HepG2 (cell line): ENCODE data around the gene BPHL. TPM values are rescaled to one million over a fixed set of nuclear protein-coding genes. Genes with fewer than 3 reads are reported as not detected.

Source experiments
- ARNT ChIP-seq: fragments of 450-650 bp; IDR thresholded peaks from 2 replicates; pipeline ENCODE4 v1.6.1; 2017
- ELF3 ChIP-seq: IDR thresholded peaks from 2 replicates; pipeline ENCODE4 v1.6.1; 2016; ENCODE audit warnings: missing genetic modification reagents, missing compliant biosample characterization
- FOXK2 ChIP-seq: fragments of 450-650 bp; IDR thresholded peaks from 2 replicates; pipeline ENCODE4 v1.6.1; 2016
- HOXA5 ChIP-seq: sonication (generic); formaldehyde crosslinking; IDR thresholded peaks from 2 replicates; pipeline ENCODE4 v1.4.0; 2020; ENCODE audit warnings: missing genetic modification reagents
- NRL ChIP-seq: sonication (generic); formaldehyde crosslinking; IDR thresholded peaks from 2 replicates; pipeline ENCODE4 v1.5.0; 2020; ENCODE audit warnings: missing genetic modification reagents, mild to moderate bottlenecking, moderate library complexity, borderline replicate concordance
- ONECUT2 ChIP-seq: sonication (generic); formaldehyde crosslinking; IDR thresholded peaks from 2 replicates; pipeline ENCODE4 v1.4.0; 2020; ENCODE audit warnings: missing genetic modification reagents
- RAD21 ChIP-seq: fragments of 450-650 bp; formaldehyde crosslinking; IDR thresholded peaks from 2 replicates; pipeline ENCODE4 v1.5.0; 2020; ENCODE audit warnings: mild to moderate bottlenecking
- SAP130 ChIP-seq: IDR thresholded peaks from 2 replicates; pipeline ENCODE4 v1.6.1; 2016; ENCODE audit warnings: low read depth
- SMAD1 ChIP-seq: sonication (generic); formaldehyde crosslinking; IDR thresholded peaks from 2 replicates; pipeline ENCODE4 v1.4.0; 2020; ENCODE audit warnings: missing genetic modification reagents, low read depth, mild to moderate bottlenecking, borderline replicate concordance
- ZFP36 ChIP-seq: fragments of 150-350 bp; IDR thresholded peaks from 2 replicates; pipeline ENCODE4 v1.6.1; 2018; ENCODE audit warnings: borderline replicate concordance, low read length, low read depth; ENCODE audit not compliant: partially characterized antibody
- ZKSCAN5 ChIP-seq: sonication (generic); formaldehyde crosslinking; IDR thresholded peaks from 2 replicates; pipeline ENCODE4 v1.5.1; 2020; ENCODE audit warnings: mild to moderate bottlenecking, missing genetic modification reagents
- ZNF205 ChIP-seq: IDR thresholded peaks from 2 replicates; pipeline ENCODE4 v1.6.1; 2018; ENCODE audit warnings: missing biosample characterization, missing genetic modification reagents
- ZNF207 ChIP-seq: fragments of 450-650 bp; IDR thresholded peaks from 2 replicates; pipeline ENCODE4 v1.6.1; 2016; ENCODE audit warnings: antibody characterized with exemption, borderline replicate concordance
- ZNF274 ChIP-seq: sonication (generic); formaldehyde crosslinking; IDR thresholded peaks from 2 replicates; pipeline ENCODE4 v1.5.1; 2020; ENCODE audit warnings: mild to moderate bottlenecking, missing genetic modification reagents
- ZSCAN9 ChIP-seq: IDR thresholded peaks from 2 replicates; pipeline ENCODE4 v1.6.1; 2016; ENCODE audit warnings: borderline replicate concordance
- polyA plus RNA-seq, 8 experiments: library from polyadenylated mRNA; depleted of rRNA in 3 of 8; stranded (reverse) in 7 of 8; unstranded in 1 of 8; fragments of >200 nt; fragmentation: Illumina TruSeq in 4 of 8; extraction: Trizol in 4 of 8; gene quantifications; 2 replicates each; pipeline versions ENCODE4 v1.2.1 to v1.2.3, GENCODE V29; 2011 to 2016; ENCODE audit warnings: low read depth in 4 of 8, missing spikeins in 1 of 8, mixed read lengths in 1 of 8; ENCODE audit not compliant: insufficient read depth in 1 of 8
- total RNA-seq, 5 experiments: library from RNA; depleted of rRNA; stranded (reverse); fragments of >200 nt; fragmentation: Illumina TruSeq; extraction: Trizol; gene quantifications; 2 replicates each; pipeline ENCODE4 v1.2.3, GENCODE V29; 2016; ENCODE audit warnings: low read depth in 1 of 5
- TF ChIP-seq, protein P1 (sequence below): sonication (generic); formaldehyde crosslinking; IDR thresholded peaks from 2 replicates; pipeline ENCODE4 v1.5.1; 2020; ENCODE audit warnings: mild to moderate bottlenecking, missing genetic modification reagents, moderate library complexity
- TF ChIP-seq, protein P2 (sequence below): IDR thresholded peaks from 2 replicates; pipeline ENCODE4 v1.6.1; 2016; ENCODE audit warnings: low read depth, control low read depth
- TF ChIP-seq, protein P3 (sequence below): IDR thresholded peaks from 2 replicates; pipeline ENCODE4 v1.6.1; 2016; ENCODE audit warnings: low read depth, borderline replicate concordance
- TF ChIP-seq, protein P4 (sequence below): sonication (generic); formaldehyde crosslinking; IDR thresholded peaks from 2 replicates; pipeline ENCODE4 v1.8.0; 2022; ENCODE audit warnings: missing genetic modification reagents, low read depth, mild to moderate bottlenecking, borderline replicate concordance
- TF ChIP-seq, protein P5 (sequence below): sonication (generic); formaldehyde crosslinking; IDR thresholded peaks from 2 replicates; pipeline ENCODE4 v1.4.0; 2020; ENCODE audit warnings: missing genetic modification reagents

Gene BPHL
- total and polyA plus RNA-seq, 2 of the 13 experiments (the other 11 are each of a cell fraction or from before 2014, with no cell fraction given) = 37.8 to 39.5 TPM

DNA sequence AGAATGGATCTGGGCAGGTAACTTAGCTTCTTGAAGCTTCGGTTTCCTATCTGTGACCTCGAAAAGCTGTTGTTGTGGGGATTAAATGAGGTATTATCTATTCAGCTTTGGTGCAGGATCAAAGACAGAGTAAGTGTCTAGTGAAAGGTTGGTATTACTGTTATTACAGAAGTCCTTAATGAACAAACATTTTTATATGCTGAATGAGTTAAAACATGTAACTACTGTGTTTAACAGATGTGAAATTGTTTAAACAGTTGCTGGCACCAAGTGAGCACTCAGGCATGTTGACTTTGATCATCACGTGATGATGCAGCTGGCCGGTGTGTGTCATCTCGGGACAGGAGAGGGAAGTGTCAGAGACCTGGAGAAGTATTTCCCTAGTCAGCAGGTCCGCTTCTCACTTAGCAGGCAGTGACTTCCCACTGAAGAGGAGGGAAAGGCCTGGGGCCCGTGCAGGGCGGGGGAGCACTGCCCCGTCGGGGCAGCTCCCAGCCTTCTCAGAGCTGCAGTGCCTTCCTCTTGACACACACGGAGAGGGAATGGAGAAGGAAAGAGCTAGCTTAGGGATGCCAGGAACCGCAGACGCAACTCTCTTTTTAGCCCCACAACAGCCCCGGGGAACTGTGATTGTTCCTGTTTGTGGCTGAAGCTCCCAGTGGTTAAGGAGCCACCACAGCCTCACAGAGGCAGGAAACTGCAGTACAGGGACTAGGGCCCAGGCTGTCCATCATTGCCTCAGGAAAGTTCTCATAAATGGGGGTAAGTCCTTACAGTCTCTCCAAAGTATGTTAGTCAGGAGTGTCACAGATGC, 20.8 kb downstream of the BPHL start (continued):
- TF ChIP-seq HOXA5 (CRISPR knock-in tag) (peak; percentile 83), ZNF207 (peak; percentile 97; the same call in 1 of the 2 replicates), ARNT (no peak), SAP130 (CRISPR knock-in tag) (peak; percentile 100), NRL (CRISPR knock-in tag) (peak; percentile 92; the same call in 1 of the 2 replicates), SMAD1 (peak; percentile 47; the same call in 1 of the 2 replicates), ELF3 (CRISPR knock-in tag) (peak; percentile 98), ZNF274 (CRISPR knock-in tag) (peak; percentile 51; the same call in 1 of the 2 replicates), FOXK2 (peak; percentile 93), ZNF205 (CRISPR knock-in tag) (peak; percentile 85), ZFP36 (no peak), ZKSCAN5 (CRISPR knock-in tag) (0 out of 2 replicates have a peak, but pooled peaks have one; percentile 26), ZSCAN9 (peak; percentile 93; the same call in 1 of the 2 replicates), RAD21 (CRISPR knock-in tag) (peak; percentile 53), ONECUT2 (no peak)
- TF ChIP-seq, protein P1, sequence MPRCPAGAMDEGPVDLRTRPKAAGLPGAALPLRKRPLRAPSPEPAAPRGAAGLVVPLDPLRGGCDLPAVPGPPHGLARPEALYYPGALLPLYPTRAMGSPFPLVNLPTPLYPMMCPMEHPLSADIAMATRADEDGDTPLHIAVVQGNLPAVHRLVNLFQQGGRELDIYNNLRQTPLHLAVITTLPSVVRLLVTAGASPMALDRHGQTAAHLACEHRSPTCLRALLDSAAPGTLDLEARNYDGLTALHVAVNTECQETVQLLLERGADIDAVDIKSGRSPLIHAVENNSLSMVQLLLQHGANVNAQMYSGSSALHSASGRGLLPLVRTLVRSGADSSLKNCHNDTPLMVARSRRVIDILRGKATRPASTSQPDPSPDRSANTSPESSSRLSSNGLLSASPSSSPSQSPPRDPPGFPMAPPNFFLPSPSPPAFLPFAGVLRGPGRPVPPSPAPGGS (CRISPR knock-in tag) = peak; percentile 90; the same call in 1 of the 2 replicates
- TF ChIP-seq, protein P2, sequence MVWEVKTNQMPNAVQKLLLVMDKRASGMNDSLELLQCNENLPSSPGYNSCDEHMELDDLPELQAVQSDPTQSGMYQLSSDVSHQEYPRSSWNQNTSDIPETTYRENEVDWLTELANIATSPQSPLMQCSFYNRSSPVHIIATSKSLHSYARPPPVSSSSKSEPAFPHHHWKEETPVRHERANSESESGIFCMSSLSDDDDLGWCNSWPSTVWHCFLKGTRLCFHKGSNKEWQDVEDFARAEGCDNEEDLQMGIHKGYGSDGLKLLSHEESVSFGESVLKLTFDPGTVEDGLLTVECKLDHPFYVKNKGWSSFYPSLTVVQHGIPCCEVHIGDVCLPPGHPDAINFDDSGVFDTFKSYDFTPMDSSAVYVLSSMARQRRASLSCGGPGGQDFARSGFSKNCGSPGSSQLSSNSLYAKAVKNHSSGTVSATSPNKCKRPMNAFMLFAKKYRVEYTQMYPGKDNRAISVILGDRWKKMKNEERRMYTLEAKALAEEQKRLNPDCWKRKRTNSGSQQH (CRISPR knock-in tag) = peak; percentile 88; the same call in 1 of the 2 replicates
- TF ChIP-seq, protein P3, sequence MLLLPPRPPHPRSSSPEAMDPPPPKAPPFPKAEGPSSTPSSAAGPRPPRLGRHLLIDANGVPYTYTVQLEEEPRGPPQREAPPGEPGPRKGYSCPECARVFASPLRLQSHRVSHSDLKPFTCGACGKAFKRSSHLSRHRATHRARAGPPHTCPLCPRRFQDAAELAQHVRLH (CRISPR knock-in tag) = peak; percentile 75; the same call in 1 of the 2 replicates
- TF ChIP-seq, protein P4, sequence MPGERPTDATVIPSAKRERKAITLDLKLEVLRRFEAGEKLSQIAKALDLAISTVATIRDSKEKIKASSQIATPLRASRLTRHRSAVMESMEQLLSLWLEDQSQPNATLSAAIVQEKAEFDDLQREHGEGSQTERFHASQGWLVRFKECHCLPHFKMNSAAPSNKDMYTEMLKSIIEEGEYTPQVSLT (CRISPR knock-in tag) = no peak
- TF ChIP-seq, protein P5, sequence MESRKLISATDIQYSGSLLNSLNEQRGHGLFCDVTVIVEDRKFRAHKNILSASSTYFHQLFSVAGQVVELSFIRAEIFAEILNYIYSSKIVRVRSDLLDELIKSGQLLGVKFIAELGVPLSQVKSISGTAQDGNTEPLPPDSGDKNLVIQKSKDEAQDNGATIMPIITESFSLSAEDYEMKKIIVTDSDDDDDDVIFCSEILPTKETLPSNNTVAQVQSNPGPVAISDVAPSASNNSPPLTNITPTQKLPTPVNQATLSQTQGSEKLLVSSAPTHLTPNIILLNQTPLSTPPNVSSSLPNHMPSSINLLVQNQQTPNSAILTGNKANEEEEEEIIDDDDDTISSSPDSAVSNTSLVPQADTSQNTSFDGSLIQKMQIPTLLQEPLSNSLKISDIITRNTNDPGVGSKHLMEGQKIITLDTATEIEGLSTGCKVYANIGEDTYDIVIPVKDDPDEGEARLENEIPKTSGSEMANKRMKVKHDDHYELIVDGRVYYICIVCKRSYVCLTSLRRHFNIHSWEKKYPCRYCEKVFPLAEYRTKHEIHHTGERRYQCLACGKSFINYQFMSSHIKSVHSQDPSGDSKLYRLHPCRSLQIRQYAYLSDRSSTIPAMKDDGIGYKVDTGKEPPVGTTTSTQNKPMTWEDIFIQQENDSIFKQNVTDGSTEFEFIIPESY = peak; percentile 80
